SKM-1 (cell line): ENCODE results near the gene PAQR6.

Source experiments
- DNase-seq: peaks from one replicate; lab custom pipeline; 2025; ENCODE audit not compliant: unreplicated experiment; lab: John Stamatoyannopoulos, UW

The PAQR6 gene

DNA sequence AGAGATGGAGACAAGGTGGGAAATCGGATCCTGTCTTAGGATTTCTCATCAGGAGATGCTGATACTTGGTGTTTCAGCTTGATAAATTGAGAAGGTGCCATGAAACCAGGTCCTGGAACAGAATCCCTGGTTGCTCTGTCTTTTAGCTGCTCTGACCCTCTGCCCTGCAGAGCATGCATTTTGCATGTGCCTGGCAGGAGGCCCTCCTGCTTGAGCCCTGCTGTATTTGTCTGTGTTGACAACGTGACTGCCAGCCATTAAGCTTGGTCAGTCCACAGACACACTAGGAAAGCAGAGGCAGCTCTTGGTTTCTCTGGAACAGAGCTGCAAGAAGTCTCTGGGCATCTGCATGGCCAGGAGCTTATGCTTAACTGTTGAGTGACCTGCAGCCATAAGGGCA, 51.4 kb downstream of the PAQR6 start:
- DNase-seq = no peak

DNA sequence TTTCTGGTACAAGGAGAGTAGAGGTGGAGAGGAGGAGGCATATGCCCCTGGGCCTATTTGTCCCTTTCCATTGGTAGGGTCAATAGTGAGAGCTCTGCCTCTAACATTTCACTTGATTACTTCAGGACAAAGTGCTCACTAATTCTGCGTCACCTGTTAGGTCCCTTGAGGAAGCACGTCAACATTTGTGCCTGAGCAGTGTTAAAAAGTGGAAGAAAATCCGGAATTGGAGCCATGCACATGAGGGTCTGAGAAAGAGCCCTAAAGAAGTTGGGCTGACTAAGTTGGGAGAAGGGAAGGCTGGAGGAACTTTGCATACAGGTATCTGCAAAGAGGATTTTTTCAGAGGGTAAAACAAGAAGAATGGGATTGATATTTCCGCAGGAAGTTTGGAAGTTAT, 52.0 kb downstream of the PAQR6 start:
- DNase-seq = no peak

DNA sequence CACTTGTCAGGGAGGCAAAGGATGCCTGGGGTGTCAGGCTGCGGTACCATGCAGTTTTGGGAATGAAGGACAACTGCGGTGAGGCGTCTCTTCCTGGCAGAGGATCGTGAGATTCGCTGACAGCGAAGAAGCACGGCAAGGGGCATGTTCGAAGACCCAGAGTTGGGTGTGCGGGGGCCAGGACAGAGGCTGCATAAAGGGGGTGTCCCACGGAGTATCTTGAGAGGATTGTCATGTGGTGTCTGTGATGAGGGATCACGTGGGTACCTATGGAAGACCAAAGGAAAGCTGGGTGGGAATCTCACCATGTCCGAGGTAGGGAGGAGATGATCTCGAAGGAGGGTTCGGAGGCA, 53.6 kb downstream of the PAQR6 start:
- DNase-seq = no peak

DNA sequence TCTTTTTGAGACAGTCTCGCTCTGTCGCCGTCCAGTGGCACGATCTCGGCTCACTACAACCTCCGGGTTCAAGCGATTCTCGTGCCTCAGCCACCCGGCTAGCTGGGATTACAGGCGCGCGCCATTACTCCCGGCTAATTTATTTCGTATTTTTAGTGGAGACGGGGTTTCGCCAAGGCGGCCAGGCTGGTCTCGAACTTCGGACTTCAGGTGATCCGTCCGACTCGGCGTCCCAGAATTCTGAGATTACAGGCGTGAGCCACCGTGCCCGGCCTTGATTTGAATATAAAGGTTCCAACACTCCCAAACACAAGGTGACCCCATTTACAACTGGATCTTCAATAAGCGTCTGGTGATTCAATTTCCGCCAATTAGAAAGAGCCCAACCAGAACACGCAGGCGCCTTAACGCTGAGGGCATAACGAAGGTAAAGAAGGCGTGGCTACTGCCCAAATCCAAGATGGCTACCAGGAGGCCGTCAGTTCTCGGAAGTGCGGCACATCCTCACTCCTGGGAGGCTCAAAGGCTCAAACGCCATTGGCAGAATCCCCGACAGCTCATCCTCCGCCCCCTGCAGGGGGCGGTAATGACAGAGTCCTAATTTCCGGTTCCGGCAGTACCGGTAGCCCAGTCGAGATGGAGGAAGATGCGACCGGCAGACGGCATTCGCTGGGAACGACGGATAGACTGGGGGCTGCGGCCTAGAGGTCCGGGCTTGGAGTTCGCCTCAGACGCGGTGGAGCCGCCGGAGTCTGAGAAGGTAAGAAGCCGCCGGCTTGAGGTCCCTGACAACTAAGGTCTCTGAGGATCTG, 54.2 kb downstream of the PAQR6 start, which contains the start of gene SLC25A44:
TSS of gene SLC25A44 (plus strand) at position 617 of the 812 bp plus-strand sequence. CDS start 5,744 bp downstream, outside the sequence.
- peak; percentile 100 for DNase-seq
